Caco-2 (cell line): ENCODE data around the gene PRDM5. TPM values are rescaled to one million over a fixed set of nuclear protein-coding genes. Genes with fewer than 3 reads are reported as not detected.

Source experiments
- BruUV-seq: library from RNA; stranded (reverse); fragments of 400-500 nt; replicated peaks from 2 replicates; lab custom pipeline; 2021; lab: Mats Ljungman, UMichigan
- CTCF ChIA-PET: fragments of 300-600 bp; sonication (Branson Sonifier 250); formaldehyde crosslinking; loops from one replicate; lab custom pipeline; 2022; ENCODE audit warnings: antibody characterized with exemption; lab: Charles Lee
- POLR2A ChIA-PET: fragments of 300-600 bp; sonication (Branson Sonifier 250); formaldehyde crosslinking; loops from one replicate; lab custom pipeline; 2022; ENCODE audit warnings: antibody characterized with exemption; lab: Charles Lee
- DNase-seq, 2 experiments: peaks; one replicate each; pipeline versions ENCODE4 v3.0.0 to v3.0.0-alpha.2; 2020 to 2022
- H3K27me3 ChIP-seq: replicated peaks from 2 replicates; pipeline ENCODE4 v1.6.0; 2011; ENCODE audit warnings: low read length; ENCODE audit not compliant: control insufficient read depth, insufficient read depth
- H3K36me3 ChIP-seq: 2 replicates; pipeline ENCODE4 v1.5.1; 2011; ENCODE audit warnings: low read length; ENCODE audit not compliant: control insufficient read depth, insufficient read depth
- H3K4me1 ChIP-seq: fragments of 250-450 bp; sonication (Bioruptor Pico); 2 replicates; pipeline ENCODE4 v1.5.1; 2020; ENCODE audit warnings: mild to moderate bottlenecking
- H3K4me3 ChIP-seq: 2 replicates; pipeline ENCODE4 v1.5.1; 2011; ENCODE audit warnings: low read depth, mild to moderate bottlenecking, control low read depth, low read length
- H3K9me3 ChIP-seq: fragments of 250-450 bp; sonication (Bioruptor Pico); 2 replicates; pipeline ENCODE4 v1.5.1; 2020; ENCODE audit warnings: mild to moderate bottlenecking, moderate library complexity
- H3K27ac Mint-ChIP-seq: one replicate; pipeline ENCODE4 v1.8.0; 2022; ENCODE audit warnings: mixed read lengths; ENCODE audit not compliant: unreplicated experiment
- H3K27me3 Mint-ChIP-seq: one replicate; pipeline ENCODE4 v1.8.0; 2022; ENCODE audit warnings: mixed read lengths; ENCODE audit not compliant: insufficient read depth, unreplicated experiment
- H3K36me3 Mint-ChIP-seq: one replicate; pipeline ENCODE4 v1.8.0; 2022; ENCODE audit warnings: mild to moderate bottlenecking, mixed read lengths; ENCODE audit not compliant: insufficient read depth, unreplicated experiment
- H3K4me1 Mint-ChIP-seq: one replicate; pipeline ENCODE4 v1.8.0; 2022; ENCODE audit warnings: low read depth, mixed read lengths; ENCODE audit not compliant: unreplicated experiment
- H3K4me3 Mint-ChIP-seq: one replicate; pipeline ENCODE4 v1.8.0; 2022; ENCODE audit warnings: mild to moderate bottlenecking, moderate library complexity, mixed read lengths; ENCODE audit not compliant: unreplicated experiment
- H3K9me3 Mint-ChIP-seq: one replicate; pipeline ENCODE4 v1.8.0; 2022; ENCODE audit warnings: mixed read lengths; ENCODE audit not compliant: unreplicated experiment
- CTCF ChIP-seq, 2 experiments: fragments of 200-600 bp in 1 of 2; IDR thresholded peaks; 1 replicate in 1 of 2; 2 replicates in 1 of 2; pipeline versions ENCODE4 v1.5.1 to v1.8.0; 2011 to 2022; ENCODE audit warnings: antibody characterized with exemption in 1 of 2, control low read depth in 1 of 2, inconsistent platforms in 1 of 2, low read depth in 1 of 2, low read length in 1 of 2, mild to moderate bottlenecking in 1 of 2, moderate library complexity in 1 of 2; ENCODE audit not compliant: insufficient read depth in 1 of 2, severe bottlenecking in 1 of 2, unreplicated experiment in 1 of 2
- intact Hi-C: fragments of 100-400 bp; cut with micrococcal nuclease; formaldehyde crosslinking; loops from one replicate; pipeline ENCODE4 v1.10.0; 2022; ENCODE audit not compliant: unreplicated experiment
- total RNA-seq: library from RNA; stranded (reverse); gene quantifications from 2 replicates; pipeline ENCODE4 v1.2.3, GENCODE V29; 2022

Gene PRDM5
- total RNA-seq, 1 experiment from 2014 or later, result 14.3 TPM

- Histone ChIP-seq H3K27me3 (no peaks in the 10 kb centered on the region), H3K4me3 (no peak overlapping the region), H3K4me1 (peaks cover 5% of the 10 kb centered on the region; the same call in 1 of the 2 replicates), H3K9me3 (no peaks in the 10 kb centered on the region), H3K36me3 (no peaks in the 10 kb centered on the region)
- ChIA-PET POLR2A (no interaction called here), CTCF (no interaction called here)
- no peak overlapping the region for H3K27ac Mint-ChIP-seq
- TF ChIP-seq CTCF (IDR thresholded peaks at IDR 0.05; ENCODE audit: insufficient read depth in 1 of 2, low read depth in 1 of 2, low read length in 1 of 2, severe bottlenecking in 1 of 2, unreplicated experiment in 1 of 2), result no peak
- no peak overlapping the region for H3K4me3 Mint-ChIP-seq
- intact Hi-C loops, result no loop called here
- H3K9me3 Mint-ChIP-seq, result no peaks in the 10 kb centered on the region
- peaks cover 6% of the 10 kb centered on the region for H3K36me3 Mint-ChIP-seq
- peaks cover 13% of the 10 kb centered on the region for H3K4me1 Mint-ChIP-seq
- DNase-seq, result no peak
- no peaks in the 10 kb centered on the region for H3K27me3 Mint-ChIP-seq
- no TSS peak for BruUV-seq
Measured at GRCh38 chr4:120873554-120873953, 49.0 kb downstream of the PRDM5 start.

GRCh38 chr4:120871173-120871572 lies 51.4 kb downstream of the PRDM5 start:
- no peak overlapping the region for H3K4me3 Mint-ChIP-seq
- ChIA-PET CTCF (no interaction called here), POLR2A (no interaction called here)
- no peak overlapping the region for H3K27ac Mint-ChIP-seq
- H3K36me3 Mint-ChIP-seq, result peaks cover 6% of the 10 kb centered on the region
- BruUV-seq, result no TSS peak
- no peak for TF ChIP-seq CTCF (IDR thresholded peaks at IDR 0.05; ENCODE audit: insufficient read depth in 1 of 2, low read depth in 1 of 2, low read length in 1 of 2, severe bottlenecking in 1 of 2, unreplicated experiment in 1 of 2)
- DNase-seq, result no peak
- Histone ChIP-seq H3K36me3 (no peaks in the 10 kb centered on the region), H3K4me1 (peaks cover 5% of the 10 kb centered on the region; the same call in 1 of the 2 replicates), H3K9me3 (no peaks in the 10 kb centered on the region), H3K4me3 (no peak overlapping the region), H3K27me3 (no peaks in the 10 kb centered on the region)
- H3K4me1 Mint-ChIP-seq, result peaks cover 13% of the 10 kb centered on the region
- no peaks in the 10 kb centered on the region for H3K9me3 Mint-ChIP-seq
- intact Hi-C loops, result no loop called here
- no peaks in the 10 kb centered on the region for H3K27me3 Mint-ChIP-seq

GRCh38 chr4:120870279-120870673 lies 52.2 kb downstream of the PRDM5 start:
- peaks cover 13% of the 10 kb centered on the region for H3K4me1 Mint-ChIP-seq
- no peaks in the 10 kb centered on the region for H3K27me3 Mint-ChIP-seq
- DNase-seq, result peak; percentile 44 to 46
- H3K9me3 ChIP-seq, result no peaks in the 10 kb centered on the region
- no peaks in the 10 kb centered on the region for H3K36me3 ChIP-seq
- intact Hi-C loops, result no loop called here
- H3K27ac Mint-ChIP-seq, result no peak overlapping the region
- H3K9me3 Mint-ChIP-seq, result no peaks in the 10 kb centered on the region
- H3K27me3 ChIP-seq, result no peaks in the 10 kb centered on the region
- no peak overlapping the region for H3K4me3 ChIP-seq
- peaks cover 5% of the 10 kb centered on the region; the same call in 1 of the 2 replicates for H3K4me1 ChIP-seq
- H3K4me3 Mint-ChIP-seq, result no peak overlapping the region
- peak in 1 of 2 experiments; percentile 36 for TF ChIP-seq CTCF (IDR thresholded peaks at IDR 0.05; ENCODE audit: insufficient read depth in 1 of 2, low read depth in 1 of 2, low read length in 1 of 2, severe bottlenecking in 1 of 2, unreplicated experiment in 1 of 2)
- peaks cover 6% of the 10 kb centered on the region for H3K36me3 Mint-ChIP-seq
- ChIA-PET POLR2A (interaction anchor here (0.6 kb wide), 1 partner anchor 28 kb away, joined by 4 read pairs; no protein-coding TSS in a partner anchor), CTCF (interaction anchor here (0.6 to 1.0 kb wide), 6 partner anchors 25 to 783 kb away, joined by 3 to 4 read pairs (median 3); no protein-coding TSS in a partner anchor)
- BruUV-seq, result no TSS peak
